Retinal pigment epithelial cell (primary cell): ENCODE results near the gene NFAT5.

ENCODE experiments used
- DNase-seq: peaks from one replicate; pipeline ENCODE4 v3.0.0-alpha.2; 2010; ENCODE audit warnings: low read depth
- H3K4me3 ChIP-seq: 2 replicates; pipeline ENCODE4 v1.5.1; 2011; ENCODE audit warnings: mild to moderate bottlenecking, low read length, control low read depth, moderate library complexity
- TF ChIP-seq, protein P1 (sequence below): conservative IDR thresholded peaks from 2 replicates; pipeline ENCODE4 v1.5.1; 2011; ENCODE audit warnings: low read depth, low read length, control low read depth, inconsistent platforms

The NFAT5 gene

DNA sequence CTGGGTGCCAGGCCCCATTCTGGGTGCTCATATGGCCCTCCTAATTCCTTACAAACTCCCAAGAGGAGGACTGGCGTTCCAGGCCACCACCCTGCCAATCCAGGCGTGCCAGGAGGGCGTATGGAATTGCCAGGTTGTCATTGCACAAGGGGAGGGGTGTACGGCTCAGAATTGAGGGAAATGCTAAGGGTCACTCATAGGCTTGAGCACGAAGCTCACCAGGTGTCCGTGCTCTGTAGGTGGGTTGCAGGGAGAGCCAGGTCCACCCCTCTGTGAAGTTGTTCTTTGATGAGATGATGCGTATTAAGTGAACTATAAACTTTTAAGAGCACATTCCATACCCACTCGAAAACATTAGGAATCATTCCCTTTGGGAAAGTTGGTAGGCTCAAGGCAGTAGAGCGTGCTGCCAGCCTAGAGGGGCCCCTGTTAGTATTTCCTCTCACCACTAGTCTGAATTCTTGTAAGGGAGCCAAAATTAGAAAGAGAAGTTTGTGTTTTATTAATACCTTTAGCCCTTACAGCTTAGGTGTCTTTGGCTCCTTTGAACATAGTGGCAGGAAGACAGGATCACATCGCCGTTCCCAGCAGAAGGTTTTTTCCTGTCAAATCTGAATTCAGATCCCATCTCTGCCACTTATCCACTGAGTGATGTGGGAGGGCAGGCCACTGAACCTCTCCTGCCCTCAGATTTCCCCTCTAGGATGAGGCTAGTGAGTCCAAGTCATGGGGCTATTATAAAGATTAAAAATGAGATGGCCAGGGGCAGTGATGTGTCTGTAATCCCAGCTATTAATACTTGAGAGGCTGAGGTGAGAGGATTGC lies 38.7 kb upstream of the NFAT5 start:
- DNase-seq: no peak
- TF ChIP-seq, protein P1, sequence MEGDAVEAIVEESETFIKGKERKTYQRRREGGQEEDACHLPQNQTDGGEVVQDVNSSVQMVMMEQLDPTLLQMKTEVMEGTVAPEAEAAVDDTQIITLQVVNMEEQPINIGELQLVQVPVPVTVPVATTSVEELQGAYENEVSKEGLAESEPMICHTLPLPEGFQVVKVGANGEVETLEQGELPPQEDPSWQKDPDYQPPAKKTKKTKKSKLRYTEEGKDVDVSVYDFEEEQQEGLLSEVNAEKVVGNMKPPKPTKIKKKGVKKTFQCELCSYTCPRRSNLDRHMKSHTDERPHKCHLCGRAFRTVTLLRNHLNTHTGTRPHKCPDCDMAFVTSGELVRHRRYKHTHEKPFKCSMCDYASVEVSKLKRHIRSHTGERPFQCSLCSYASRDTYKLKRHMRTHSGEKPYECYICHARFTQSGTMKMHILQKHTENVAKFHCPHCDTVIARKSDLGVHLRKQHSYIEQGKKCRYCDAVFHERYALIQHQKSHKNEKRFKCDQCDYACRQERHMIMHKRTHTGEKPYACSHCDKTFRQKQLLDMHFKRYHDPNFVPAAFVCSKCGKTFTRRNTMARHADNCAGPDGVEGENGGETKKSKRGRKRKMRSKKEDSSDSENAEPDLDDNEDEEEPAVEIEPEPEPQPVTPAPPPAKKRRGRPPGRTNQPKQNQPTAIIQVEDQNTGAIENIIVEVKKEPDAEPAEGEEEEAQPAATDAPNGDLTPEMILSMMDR: peak; percentile 34
- H3K4me3 ChIP-seq: no peak overlapping the region

DNA sequence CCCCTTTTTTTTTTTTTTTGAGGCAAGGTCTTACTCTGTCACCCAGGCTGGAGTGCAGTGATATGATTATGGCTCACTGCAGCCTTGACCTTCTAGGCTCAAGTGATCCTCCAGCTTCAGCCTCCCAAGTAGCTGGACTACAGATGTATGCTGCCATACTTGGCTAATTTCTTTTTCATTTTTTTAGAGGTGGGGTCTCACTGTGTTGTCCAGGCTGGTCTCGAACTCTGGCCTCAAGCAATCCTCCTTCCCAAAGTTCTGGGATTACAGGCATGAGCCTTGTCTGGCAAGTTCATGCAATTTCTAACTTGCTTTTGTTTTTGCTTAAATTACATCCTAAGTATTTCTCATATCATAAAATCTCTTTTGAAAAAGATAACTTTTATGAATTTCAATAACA lies 33.8 kb upstream of the NFAT5 start:
- no peak for DNase-seq
- no peak overlapping the region for H3K4me3 ChIP-seq
- TF ChIP-seq, protein P1: no peak

DNA sequence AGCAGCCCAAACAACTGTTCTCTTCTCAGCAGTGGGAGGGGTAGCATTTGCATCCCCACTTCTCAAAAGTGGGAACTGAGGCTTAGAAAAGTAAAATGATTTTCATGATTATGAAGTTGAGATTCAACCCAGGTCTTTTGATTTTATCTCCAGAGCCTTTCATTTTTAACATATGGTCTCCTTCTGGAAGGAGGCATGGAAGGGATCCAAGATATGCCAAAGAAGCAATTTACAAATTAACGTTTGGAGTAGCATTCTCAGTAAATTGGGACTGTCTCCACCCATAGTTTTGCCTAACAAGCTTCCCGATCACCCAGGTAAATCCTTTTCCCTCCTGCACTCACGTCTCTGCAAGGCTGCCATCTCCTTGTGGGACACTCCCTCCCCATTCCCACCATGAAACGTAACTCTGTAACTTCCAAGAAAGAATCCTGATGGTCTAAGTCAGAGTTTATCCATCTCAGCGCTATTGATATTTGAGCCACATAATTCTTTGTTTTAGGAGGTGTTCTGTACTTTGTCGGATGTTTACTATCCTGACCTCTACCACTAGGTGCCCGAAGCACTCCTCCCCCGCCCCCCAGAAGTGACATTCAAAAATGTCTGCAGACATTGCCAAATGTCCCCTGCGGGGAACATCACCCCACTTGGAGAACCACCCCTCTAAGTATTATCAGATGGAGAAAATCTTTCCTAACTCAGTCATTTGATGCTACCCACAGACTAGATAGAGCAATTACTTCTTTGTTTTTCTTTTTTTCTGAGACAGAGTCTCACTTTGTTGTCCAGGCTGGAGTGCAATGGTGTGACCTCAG lies 32.9 kb upstream of the NFAT5 start:
- no peak for DNase-seq
- H3K4me3 ChIP-seq: no peak overlapping the region
- TF ChIP-seq, protein P1: no peak

DNA sequence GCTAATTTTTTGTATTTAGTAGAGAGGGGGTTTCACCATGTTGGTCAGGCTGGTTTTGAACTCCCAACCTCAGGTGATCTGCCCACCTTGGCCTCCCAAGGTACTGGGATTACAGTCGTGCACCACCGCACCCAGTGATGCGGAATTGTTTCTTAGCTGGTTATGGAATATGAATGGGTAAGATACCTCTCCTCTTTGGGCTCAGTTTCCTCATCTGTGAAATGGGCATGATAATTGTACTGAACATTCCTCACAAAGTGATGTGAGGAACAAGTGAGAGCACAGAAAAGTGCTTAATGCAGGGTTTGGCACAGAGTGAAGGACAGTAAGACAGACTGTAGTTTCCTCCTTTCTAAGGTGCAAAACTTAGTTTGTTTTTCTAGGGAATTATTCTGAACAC lies 31.0 kb upstream of the NFAT5 start:
- TF ChIP-seq, protein P1: no peak

DNA sequence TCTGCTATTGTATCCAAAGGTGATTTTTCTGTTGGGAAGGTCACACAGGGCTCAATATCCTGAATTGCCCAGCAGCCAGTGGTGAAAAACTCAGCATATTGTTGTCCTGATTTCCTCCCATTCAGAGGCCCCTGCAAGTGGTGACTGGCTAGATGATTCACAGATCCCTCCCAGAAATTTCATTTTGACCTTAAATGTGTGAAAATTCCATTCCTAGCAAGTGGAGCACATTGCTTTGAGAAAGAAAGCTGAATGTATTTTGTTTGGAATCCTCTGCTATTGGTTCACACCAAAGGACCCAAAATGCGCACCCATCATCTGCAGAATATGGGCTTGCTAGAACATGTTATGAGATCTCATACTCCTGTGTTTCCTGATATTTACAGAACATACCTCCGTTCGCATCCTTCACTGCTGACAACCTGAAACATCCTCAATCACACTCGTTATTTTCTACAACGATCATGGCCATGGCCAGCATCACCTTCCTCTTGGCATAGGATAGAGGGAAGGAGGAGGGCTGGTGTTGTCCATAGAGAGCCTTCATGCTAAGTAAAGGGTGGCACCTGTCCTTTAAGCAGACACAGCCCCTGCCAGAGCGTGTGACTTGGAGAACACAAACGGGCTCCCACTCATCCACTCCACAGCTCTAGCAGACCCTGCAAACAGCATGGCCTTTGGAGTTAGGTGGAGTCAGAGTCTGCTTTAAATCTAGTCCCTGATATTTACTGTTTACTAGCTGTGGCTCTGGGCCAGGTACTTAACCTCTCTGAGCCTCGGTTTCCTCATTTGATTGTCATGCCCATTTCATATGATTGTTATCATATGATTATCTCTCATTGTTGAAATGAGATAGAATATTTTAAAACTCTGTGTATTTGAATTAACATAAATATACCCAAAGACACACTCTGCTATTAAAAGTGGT lies 30.4 kb upstream of the NFAT5 start:
- TF ChIP-seq, protein P1: no peak
- no peak overlapping the region for H3K4me3 ChIP-seq
- DNase-seq: no peak

More for the DNA sequence above, 31.0 kb upstream of the NFAT5 start:
- no peak for DNase-seq
- no peak overlapping the region for H3K4me3 ChIP-seq

DNA sequence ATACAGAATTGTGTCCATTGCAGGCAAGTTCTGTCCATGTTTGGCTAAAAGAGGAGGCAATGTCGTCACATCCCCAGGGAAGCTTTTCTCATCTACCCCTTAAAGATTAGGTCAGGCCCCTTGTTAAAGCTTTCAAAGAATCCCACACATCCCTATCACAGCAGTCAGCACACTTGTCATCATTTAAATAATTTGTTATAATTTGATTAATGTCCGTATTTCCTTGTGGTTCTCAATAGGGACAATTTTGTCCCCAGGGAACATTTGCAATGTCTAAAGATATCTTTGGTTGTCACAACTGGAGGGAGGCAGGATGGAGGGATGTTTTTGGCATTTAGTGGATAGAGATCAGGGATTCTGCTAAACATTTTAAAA lies 28.1 kb upstream of the NFAT5 start:
- no peak overlapping the region for H3K4me3 ChIP-seq
- no peak for DNase-seq
- TF ChIP-seq, protein P1: no peak
